GM18507 (cell line): ENCODE results near the gene CLEC16A.
A peak's percentile ranks its signal among the peaks of the same experiment; 100 is the strongest.

Experiments
- DNase-seq: peaks from one replicate; pipeline ENCODE4 v3.0.0; 2011; ENCODE audit warnings: low read depth; ENCODE audit not compliant: insufficient read length; ENCODE audit errors: extremely low spot score
- FAIRE-seq: peaks from 2 replicates; lab custom pipeline; 2011; peaks lifted over from hg19 to GRCh38; lab: Jason Lieb, UNC

Gene CLEC16A

DNA sequence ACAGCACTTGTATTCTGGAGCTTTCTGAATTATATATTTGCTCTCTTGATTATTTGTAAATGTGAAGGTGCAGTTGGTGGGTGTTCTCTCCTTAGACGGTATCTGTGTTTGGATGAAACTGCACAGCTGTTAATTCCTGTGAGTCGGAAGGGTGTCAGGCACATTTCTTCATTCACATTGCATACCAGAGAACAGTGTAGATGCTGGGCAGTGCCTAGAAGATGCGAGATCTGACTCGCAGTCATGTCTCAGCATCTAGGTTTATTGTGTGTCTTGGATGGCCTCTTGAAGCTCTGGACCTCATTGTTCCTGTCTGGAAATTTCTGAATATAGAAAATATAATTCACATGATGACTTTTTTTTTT lies 61.2 kb downstream of the CLEC16A start:
- FAIRE-seq = no peak
- no peak for DNase-seq

DNA sequence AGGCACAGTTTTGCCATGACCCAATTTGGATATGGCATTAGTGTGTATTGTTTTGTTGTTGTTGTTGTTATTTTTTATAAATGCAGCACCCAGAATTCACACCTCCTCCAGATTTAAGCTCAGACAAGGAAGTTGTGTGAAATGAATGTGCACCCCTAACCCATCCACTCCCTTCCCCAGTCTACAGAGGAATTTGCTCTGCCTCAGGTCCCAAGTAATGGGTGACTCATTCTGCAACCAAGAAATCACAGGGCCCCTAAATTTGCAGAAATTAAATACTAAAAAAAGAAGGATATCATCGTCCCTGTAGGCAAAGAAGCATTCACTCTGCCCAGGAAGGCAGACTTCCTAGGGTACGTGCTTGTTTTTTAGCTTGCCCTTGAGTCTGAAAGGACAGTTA lies 62.3 kb downstream of the CLEC16A start:
- FAIRE-seq = no peak

DNA sequence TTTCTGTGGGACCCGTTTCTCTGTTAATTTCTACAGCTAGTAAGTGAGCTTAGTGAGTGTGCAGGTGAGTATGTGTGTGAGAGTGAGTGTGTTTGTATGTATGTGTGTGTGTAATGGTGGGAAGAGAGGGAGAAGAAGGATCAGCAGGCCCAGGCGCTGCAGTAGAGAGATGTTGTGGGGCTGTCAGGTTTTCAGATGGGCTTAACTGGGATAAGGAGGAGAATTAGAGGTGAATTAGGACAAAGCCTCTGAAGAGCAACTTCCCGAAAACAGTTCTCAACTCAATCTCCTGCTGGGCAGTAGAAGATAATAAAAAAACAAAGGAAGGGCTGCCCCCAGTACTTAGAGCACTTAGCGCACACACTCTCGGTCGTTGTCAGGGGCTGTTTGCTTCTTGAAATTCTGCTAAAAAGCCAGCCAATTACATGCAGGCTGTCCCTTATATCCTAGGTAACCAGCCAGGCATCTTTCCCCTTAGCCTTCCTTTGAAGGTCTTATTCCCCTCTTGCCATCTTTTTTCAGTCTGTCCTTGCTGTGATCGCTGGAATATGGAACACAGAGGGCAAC lies 63.4 kb downstream of the CLEC16A start:
- FAIRE-seq (no peak), DNase-seq (no peak)

More for the DNA sequence above, 62.3 kb downstream of the CLEC16A start:
- DNase-seq = no peak

DNA sequence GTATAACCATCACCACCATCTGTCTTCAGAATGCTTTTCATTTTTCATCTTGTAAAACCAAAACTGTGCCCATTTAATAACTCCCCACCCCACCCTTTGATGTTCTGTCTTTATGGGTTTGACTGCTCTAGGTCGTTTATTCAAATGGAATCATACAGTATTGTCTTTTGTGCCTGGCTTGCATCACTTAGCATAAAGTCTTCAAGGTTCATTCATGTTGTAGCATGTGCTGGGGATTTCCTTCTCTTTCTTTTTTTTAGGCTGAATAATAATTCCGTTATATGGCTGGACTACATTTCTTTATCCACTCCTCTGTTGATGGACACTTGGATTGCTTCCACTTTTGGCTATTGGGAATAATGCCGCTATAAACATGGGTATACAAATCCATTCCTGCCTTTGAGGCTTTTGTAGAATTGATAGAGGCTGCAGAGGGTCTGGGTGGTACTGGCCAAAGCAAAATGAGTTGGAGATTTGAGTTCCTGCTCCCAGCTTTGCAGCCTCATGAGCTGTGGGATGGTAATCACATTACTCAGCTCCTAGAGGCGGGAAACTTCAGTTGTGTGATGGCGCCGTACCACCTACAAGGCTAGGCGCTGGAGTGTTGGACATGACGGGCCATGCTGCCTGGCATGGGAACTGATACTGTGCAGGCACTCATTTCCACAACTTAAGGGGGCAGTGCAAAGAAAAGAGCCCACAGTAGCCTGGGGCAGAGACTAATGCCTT lies 64.8 kb downstream of the CLEC16A start:
- FAIRE-seq = no peak
- DNase-seq = no peak

DNA sequence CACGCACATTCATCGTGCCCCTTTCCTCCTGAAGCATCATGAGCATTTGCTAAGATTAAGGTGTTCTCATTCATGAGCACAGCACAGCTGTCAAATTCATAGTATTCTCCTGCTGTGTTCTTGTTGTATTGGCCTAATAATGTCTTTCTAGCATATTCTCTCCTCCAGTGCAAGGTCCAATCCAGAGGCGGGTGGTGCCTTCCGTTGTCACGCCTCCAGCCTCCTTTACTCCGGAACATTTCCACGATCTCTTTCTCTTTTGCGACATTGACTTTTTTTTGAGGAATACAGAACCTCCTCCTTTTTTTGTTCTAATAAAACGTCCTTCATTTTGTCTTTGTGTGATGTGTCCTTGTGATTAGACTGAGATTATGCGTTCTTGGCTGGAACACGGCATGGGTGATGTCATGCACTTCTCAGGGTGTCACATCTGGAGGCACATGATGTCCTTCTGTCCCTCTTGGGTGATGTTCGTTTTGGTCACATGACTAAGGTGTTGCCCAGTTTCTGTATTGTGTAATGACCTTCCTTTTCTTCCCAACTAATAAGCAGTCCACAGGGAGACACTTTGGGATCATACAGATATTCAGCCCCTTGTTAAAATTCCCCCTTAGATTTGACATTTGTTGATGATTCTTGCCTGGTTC lies 66.3 kb downstream of the CLEC16A start:
- DNase-seq (no peak), FAIRE-seq (no peak)

DNA sequence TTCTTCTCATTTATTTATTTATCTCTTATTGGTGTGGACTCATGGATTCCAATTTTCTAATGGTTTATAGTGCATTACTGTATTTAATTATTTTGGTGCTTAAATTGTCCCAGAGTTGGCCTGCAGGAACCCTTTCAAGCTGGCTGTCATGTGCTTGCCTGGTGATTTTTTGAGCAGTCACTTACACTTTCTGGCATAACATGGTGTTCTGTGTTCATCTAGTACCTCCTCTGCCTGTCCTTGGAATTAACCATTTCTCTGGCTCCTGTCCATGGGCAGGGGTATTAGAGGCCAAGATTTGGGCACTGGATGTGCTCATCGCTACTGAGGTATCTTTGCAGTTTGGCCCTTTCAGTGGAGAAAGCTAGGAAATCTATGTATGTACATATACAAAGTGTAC lies 67.0 kb downstream of the CLEC16A start:
- FAIRE-seq = no peak
- DNase-seq = no peak

- DNase-seq = no peak
- FAIRE-seq = no peak
Measured at GRCh38 chr16:11012841-11013240, 68.5 kb downstream of the CLEC16A start.

DNA sequence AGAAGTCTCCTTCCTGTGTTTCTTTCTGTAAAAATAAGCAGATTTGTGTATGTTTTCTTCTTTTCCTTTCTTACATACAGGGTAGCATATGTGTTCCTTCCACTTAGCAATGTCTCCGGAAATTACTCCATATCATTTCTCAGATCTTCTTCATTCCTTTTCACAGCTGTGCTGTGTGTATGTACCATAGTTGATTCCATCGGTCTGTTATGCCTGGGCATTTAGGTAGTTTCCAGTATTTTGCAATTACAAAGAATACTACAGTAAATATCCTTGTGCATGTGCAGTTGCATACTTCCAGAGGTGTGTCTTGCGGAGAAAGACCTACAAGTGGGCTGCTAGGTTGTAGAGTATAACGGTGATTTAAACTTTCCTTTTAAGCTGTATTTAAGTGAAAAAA lies 69.8 kb downstream of the CLEC16A start:
- DNase-seq = no peak

DNA sequence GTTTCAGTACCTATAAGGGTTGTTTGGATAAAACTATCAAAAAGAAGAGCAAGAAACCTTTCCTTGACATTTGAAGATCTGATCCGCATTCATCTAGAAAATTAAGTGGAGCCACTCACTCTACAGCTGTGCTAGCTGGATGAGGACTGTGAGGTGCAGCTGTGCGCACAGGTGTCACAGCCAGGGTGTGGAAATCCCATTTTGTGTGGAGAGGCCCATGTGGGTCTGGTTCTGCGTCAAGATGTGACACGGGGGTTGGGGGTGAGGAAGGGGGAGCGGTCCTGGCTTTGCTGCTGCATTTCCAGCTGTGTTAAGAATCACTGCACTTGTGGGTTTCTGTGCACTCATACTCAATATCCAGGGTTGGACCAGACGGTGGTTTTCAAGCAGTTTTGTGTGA lies 70.7 kb downstream of the CLEC16A start:
- FAIRE-seq = no peak
- DNase-seq = no peak

More for the DNA sequence above, 69.8 kb downstream of the CLEC16A start:
- no peak for FAIRE-seq

DNA sequence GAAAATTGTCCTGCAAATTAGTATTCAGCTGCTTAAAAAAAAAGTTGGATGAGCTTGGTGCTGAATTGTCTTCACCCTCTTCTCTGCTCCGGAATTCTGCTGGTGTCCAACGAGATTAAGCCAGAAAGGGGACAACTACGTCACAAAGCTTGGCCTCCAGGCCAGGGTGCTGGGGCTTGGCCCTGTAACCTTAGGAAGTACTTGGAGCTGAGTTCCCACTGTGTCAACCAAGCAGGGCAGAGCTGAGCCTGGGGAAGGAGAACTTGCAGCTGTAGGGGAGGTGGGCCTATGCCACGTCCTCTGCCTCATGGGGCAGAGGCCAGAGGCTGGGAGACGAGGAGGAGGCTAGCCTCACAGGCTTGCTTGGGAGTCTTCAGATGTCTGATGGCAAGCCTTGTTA lies 71.2 kb downstream of the CLEC16A start:
- FAIRE-seq (no peak), DNase-seq (no peak)

DNA sequence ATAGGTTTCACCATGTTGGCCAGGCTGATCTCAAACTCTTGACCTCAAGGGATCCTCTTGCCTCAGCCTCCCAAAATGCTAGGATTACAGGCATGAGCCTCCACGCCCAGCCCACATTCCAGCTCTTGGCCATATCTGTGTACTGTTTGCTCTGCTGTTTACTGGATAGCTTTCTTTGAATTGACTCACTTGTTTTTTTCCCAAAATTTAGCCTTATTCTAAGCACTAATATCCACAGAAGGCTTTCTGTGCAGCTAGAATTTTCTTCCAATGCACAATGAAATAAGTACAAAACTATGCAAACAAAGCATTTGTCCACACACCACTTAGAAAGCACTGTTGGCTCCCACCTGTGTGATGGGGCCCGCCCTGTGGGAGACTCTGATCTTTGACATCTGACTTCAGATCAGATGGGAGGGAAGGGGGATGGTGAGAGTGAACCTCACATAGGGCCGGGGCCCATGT lies 72.2 kb downstream of the CLEC16A start:
- FAIRE-seq (no peak), DNase-seq (no peak)

GRCh38 chr16:11016993-11017392 lies 72.6 kb downstream of the CLEC16A start:
- no peak for FAIRE-seq
- DNase-seq = no peak

- FAIRE-seq = no peak
- no peak for DNase-seq
Measured at GRCh38 chr16:11017499-11017898, 73.1 kb downstream of the CLEC16A start.

GRCh38 chr16:11020388-11020787 lies 76.0 kb downstream of the CLEC16A start:
- no peak for DNase-seq
- FAIRE-seq = no peak

DNA sequence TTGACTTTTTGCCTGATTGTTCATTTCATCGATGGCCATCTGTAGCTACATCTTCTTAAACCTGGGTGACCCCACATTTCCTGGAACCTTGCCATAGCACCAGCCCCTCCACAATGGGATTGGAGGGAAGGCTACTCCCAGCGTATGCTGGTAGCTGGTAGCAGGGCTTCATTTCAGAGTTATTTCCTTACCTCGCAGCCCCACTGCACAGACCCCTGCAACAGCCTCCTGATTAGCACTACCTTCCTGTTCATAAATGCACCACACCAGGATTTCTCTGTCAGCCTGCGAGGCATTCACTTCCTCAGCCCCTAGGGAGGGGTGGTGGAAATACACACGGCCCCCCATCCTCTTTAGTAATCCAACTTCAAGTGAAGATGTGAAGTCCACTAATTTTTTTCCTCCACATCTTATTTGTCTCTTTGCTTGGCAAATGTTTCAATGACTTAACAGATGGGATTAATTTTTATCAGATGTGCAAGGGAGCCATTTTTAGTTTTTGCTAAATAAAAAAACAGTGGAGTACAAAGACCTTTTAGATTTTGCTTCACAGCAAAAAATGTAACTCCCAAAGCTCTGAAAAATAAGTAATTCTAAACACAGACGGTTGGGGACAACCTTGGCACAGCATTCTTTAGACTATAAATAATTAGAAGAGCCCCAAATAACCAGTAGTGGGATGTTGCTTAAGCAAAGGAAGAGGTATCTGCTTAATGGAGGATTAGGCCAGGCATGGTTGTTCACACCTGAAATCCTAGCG lies 76.6 kb downstream of the CLEC16A start:
- DNase-seq (no peak), FAIRE-seq (no peak)

GRCh38 chr16:11022002-11022401 lies 77.6 kb downstream of the CLEC16A start:
- FAIRE-seq (no peak), DNase-seq (no peak)

DNA sequence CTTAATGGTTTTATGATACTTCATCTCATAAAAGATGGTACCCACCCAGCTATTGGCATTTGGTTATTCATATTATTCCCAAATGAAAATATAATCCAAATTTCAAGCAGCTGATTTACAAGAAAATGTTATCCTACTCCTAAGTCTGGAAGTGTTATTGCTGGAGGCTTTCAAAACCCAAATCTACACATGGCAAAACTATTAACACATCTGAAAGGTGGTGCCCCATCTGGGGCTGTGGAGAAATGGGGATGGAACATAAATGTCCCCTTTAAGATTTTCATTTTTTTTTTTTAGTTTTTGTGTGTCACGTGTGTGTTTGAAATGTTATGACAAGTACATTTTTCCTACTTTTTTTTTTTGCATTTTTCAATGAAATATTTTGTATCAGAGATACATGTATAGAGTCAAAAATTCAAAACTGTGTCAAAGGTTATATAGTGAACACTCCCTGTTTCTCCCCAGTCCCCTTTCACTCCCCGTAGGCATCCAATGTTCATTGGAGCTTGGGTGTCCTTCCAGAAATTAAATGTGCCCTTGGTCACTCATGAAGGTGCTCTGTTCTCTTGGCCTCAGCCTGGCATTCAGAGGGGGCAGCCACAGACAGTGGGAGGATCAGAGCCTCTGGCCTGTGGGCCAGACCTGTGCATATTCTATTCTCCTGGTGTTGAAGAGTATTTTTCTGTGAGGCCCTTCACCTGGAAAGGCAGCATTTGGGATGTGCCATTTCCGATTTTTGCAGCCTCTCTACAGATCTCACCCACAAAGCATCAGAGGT lies 79.1 kb downstream of the CLEC16A start:
- FAIRE-seq = no peak
- DNase-seq = no peak

GRCh38 chr16:11024333-11025053 lies 80.1 kb downstream of the CLEC16A start:
- DNase-seq (no peak), FAIRE-seq (no peak)

- peak; percentile 18 for DNase-seq
Measured at GRCh38 chr16:11025120-11025531, 80.8 kb downstream of the CLEC16A start.

More at GRCh38 chr16:11025120-11025531, 80.8 kb downstream of the CLEC16A start:
- peak; percentile 81 for FAIRE-seq
